ENCODE measurements around the gene SLC16A10. TPM values are rescaled to one million over a fixed set of nuclear protein-coding genes. Genes with fewer than 3 reads are reported as not detected.

SLC16A10 gene
- total and polyA plus RNA-seq, 7 donors = under 0.01 to 1.2 (median 0.83) TPM

- H3K27me3 ChIP-seq = no peaks in the 10 kb centered on the region
- no peak overlapping the region for H3K27ac ChIP-seq
- no peaks in the 10 kb centered on the region for H3K4me1 ChIP-seq
- H3K36me3 ChIP-seq = no peaks in the 10 kb centered on the region
- intact Hi-C loops (cut with DNase I) = loop anchor here (5.0 kb wide), 1 partner anchor 198 kb away; no protein-coding TSS in a partner anchor
- H3K9me3 ChIP-seq = no peaks in the 10 kb centered on the region
- no peak overlapping the region for H3K4me3 ChIP-seq
- DNase-seq = no peak
- TF ChIP-seq POLR2AphosphoS5 (IDR thresholded peaks at IDR 0.05) (no peak), CTCF (IDR thresholded peaks at IDR 0.05) (peak; percentile 25 to 63 (median 56))
- WGBS, 2 donors = 51 to 56% methylated on average over 1 of the region's 1 CpG
Measured at GRCh38 chr6:111210194-111210728, 123.0 kb downstream of the SLC16A10 start.

GRCh38 chr6:111211411-111212030, 124.2 kb downstream of the SLC16A10 start:
- no peak overlapping the region for H3K4me3 ChIP-seq
- H3K36me3 ChIP-seq = no peaks in the 10 kb centered on the region
- no peaks in the 10 kb centered on the region for H3K27me3 ChIP-seq
- no peak for DNase-seq
- H3K4me1 ChIP-seq = no peaks in the 10 kb centered on the region
- WGBS, 2 donors = 77 to 87% methylated on average over 6 of the region's 6 CpGs
- H3K9me3 ChIP-seq = no peaks in the 10 kb centered on the region
- intact Hi-C loops (cut with DNase I) = loop anchor here (5.0 kb wide), 1 partner anchor 199 kb away; no protein-coding TSS in a partner anchor
- no peak for TF ChIP-seq POLR2AphosphoS5 (IDR thresholded peaks at IDR 0.05)
- TF ChIP-seq POLR2A (IDR thresholded peaks at IDR 0.05) = no peak
- no peak for TF ChIP-seq CTCF (IDR thresholded peaks at IDR 0.05)
- no peak for TF ChIP-seq EP300 (IDR thresholded peaks at IDR 0.05)
- no peak overlapping the region for H3K27ac ChIP-seq

- Histone ChIP-seq H3K27me3 (no peaks in the 10 kb centered on the region), H3K27ac (no peak overlapping the region), H3K9me3 (no peaks in the 10 kb centered on the region), H3K36me3 (no peaks in the 10 kb centered on the region), H3K4me3 (no peak overlapping the region), H3K4me1 (no peaks in the 10 kb centered on the region)
- no peak for TF ChIP-seq POLR2A (IDR thresholded peaks at IDR 0.05)
- no peak for TF ChIP-seq CTCF (IDR thresholded peaks at IDR 0.05)
- no peak for TF ChIP-seq POLR2AphosphoS5 (IDR thresholded peaks at IDR 0.05)
- TF ChIP-seq EP300 (IDR thresholded peaks at IDR 0.05) = no peak
- no peak for DNase-seq
- intact Hi-C loops (cut with DNase I) = loop anchor here (5.0 kb wide), 1 partner anchor 200 kb away; no protein-coding TSS in a partner anchor
- WGBS, 2 donors = 86 to 90% methylated on average over 3 of the region's 3 CpGs
Measured at GRCh38 chr6:111212625-111213024, 125.3 kb downstream of the SLC16A10 start.

GRCh38 chr6:111215131-111215530, 127.8 kb downstream of the SLC16A10 start:
- DNase-seq = no peak
- no peaks in the 10 kb centered on the region for H3K36me3 ChIP-seq
- TF ChIP-seq POLR2AphosphoS5 (IDR thresholded peaks at IDR 0.05) (no peak), CTCF (IDR thresholded peaks at IDR 0.05) (no peak), POLR2A (IDR thresholded peaks at IDR 0.05) (no peak), EP300 (IDR thresholded peaks at IDR 0.05) (no peak)
- intact Hi-C loops (cut with DNase I) = no loop called here
- H3K27ac ChIP-seq = no peak overlapping the region
- 48 to 80% methylated on average over 1 of the region's 1 CpG for WGBS, 2 donors
- H3K4me3 ChIP-seq = no peak overlapping the region
- no peaks in the 10 kb centered on the region for H3K9me3 ChIP-seq
- H3K27me3 ChIP-seq = no peaks in the 10 kb centered on the region
- H3K4me1 ChIP-seq = peaks cover 0 to 2% (median under 1%) of the 10 kb centered on the region in 4 donors

All from sigmoid colon (tissue), 7 donors.